ENCODE data around the gene PCED1A.

DNA sequence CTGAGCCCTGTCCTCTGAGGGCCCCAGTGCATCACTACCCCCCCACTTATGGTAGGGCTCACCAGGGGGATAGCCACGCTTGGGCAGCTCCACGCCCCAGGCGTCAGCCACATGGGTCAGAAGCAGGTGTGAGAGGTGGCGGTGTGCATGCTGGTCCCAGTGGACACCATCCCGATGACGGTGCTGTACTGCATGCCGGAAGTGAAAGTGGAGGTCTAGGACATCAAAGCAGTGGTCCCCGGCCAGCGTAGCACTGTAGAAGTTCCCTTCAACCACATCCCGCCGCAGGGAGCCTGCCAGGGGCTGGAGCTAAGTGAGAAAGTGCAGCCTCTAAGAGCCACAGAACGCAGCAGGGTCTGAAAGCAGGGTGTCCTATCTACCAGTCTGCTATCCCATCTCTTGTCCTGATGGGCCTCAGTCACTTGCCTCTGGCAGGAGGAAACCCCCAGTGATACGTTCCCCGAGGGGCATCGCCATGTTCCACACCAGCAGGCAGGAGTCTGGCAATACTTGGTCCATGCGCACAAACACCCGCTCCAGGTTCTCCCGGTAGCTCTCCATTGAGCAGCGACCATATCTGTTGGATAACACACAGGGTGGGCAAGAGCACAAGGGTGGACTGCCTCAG is 2.2 kb downstream of the PCED1A start:
- TF ChIP-seq POLR2A (IDR thresholded peaks at IDR 0.05) (no peak), POLR2AphosphoS5 (IDR thresholded peaks at IDR 0.05) (no peak)
- TF ChIP-seq, protein P1, sequence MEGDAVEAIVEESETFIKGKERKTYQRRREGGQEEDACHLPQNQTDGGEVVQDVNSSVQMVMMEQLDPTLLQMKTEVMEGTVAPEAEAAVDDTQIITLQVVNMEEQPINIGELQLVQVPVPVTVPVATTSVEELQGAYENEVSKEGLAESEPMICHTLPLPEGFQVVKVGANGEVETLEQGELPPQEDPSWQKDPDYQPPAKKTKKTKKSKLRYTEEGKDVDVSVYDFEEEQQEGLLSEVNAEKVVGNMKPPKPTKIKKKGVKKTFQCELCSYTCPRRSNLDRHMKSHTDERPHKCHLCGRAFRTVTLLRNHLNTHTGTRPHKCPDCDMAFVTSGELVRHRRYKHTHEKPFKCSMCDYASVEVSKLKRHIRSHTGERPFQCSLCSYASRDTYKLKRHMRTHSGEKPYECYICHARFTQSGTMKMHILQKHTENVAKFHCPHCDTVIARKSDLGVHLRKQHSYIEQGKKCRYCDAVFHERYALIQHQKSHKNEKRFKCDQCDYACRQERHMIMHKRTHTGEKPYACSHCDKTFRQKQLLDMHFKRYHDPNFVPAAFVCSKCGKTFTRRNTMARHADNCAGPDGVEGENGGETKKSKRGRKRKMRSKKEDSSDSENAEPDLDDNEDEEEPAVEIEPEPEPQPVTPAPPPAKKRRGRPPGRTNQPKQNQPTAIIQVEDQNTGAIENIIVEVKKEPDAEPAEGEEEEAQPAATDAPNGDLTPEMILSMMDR (IDR thresholded peaks at IDR 0.05) = no peak

Data from sigmoid colon (tissue), 4 donors.